ENCODE measurements around the gene SMIM43.
A peak's percentile ranks its signal among the peaks of the same experiment; 100 is the strongest.

The SMIM43 gene

DNA sequence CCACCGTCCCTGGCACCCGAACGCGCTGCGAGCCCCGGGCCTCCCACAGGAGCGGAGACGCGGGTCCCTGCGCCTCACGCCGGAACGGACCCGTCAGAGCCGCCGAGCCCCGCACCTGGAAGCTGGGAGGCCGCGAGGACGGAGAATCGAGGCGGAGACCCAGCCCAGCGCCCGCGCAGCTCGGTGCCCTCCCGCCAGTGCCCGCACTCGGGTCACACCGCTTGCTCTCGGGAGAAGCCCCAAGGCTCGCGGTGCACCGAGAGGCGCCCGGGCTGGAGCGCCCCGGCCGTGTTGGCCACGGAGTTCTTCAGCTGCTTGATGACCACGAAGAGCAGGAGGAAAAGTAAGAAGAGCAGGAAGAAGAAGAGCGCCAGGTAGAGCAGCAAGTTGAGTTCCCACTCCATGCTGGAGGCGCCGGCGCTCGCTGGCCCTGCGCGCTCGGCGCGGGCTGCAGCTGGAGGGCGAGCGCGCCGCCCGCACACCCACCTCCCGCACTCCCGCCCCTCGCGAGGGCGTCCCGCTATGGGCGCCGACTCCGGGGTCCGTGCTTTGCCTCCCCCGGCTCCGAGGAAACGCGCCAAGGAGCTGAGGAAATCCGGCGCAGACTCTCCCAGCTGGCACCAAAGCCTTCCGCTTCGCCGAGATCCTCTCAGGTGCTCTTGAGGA lies at the start of gene SMIM43:
SMIM43 (minus strand) TSS at position 463 of the 666 bp plus-strand sequence; CDS start at position 404, 59 bp downstream.
- no peak for DNase-seq (ENCODE audit: low spot score)

DNA sequence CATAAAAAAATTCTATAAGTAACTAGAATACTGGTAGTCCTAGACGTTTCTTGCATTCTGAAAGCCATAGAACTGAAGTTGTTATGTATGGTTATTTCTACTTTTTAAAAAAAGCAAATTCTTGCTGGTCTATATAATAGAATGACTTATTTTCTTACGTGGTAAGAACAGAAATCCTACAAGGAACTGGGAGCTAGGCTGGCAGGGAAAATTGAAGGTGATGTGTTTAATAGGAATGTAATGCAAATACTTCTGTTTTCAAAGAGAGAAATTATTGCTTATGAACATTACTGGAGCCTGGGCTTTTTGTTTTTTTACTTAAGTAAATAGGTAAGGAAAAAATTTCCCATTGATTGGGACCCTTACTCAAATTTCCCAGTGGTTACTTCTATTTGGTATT lies 49.8 kb upstream of the SMIM43 start:
- DNase-seq (ENCODE audit: low spot score) = no peak

DNA sequence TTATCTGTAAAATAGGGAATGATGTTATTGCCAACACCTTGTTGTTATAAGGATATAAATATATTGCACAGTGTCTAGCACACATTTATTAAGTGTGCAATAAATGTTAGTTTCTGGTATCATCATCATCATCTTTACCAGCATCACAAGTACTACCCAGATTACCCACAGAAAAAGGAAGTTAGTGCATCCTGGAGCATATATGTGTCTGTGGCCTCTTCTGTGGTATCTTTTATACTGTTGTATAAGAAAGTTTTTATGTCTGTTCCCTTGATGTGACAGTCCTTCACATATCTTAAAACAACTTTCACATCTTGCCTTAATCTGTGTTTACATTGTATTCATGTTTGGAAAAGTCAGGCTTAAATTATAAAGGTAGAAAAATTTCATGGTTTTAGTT lies 46.2 kb upstream of the SMIM43 start:
- no peak for DNase-seq (ENCODE audit: low spot score)

DNA sequence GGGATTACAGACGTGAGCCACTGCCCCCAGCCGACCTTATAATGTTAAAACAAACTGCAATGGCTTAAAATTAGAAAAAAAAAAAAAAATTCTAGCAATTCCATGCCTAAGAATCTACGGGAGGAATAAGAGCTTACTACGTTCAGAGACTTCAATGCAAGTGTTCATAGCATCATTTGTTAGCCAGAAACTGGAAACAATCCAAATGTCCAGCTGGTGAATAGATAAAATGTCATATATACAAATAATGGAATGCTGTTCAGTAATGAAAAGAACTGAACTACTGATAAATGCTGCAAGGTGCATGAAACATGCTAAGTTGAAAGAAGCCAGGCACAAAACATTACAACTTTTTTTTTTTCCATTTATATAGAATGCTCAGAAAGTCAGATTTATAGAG lies 41.4 kb upstream of the SMIM43 start:
- no peak for DNase-seq (ENCODE audit: low spot score)

DNA sequence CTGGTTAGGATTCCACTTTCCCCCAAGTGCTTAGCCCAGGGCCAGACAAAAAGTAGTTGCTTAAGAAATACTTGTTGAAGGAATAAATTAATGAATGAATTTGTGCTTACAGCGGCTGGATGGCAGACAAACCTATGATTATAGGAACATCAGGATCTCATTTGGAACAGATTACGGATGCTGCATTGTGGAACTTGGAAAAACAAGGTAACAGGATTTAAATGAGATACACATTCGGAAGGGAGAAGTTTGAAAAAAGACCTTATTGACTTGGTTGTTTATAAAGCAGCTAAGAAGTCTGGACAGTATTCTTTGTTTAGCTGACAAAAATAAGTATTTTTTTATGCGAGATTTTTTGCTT lies 36.7 kb upstream of the SMIM43 start:
- DNase-seq (ENCODE audit: low spot score) = no peak

DNA sequence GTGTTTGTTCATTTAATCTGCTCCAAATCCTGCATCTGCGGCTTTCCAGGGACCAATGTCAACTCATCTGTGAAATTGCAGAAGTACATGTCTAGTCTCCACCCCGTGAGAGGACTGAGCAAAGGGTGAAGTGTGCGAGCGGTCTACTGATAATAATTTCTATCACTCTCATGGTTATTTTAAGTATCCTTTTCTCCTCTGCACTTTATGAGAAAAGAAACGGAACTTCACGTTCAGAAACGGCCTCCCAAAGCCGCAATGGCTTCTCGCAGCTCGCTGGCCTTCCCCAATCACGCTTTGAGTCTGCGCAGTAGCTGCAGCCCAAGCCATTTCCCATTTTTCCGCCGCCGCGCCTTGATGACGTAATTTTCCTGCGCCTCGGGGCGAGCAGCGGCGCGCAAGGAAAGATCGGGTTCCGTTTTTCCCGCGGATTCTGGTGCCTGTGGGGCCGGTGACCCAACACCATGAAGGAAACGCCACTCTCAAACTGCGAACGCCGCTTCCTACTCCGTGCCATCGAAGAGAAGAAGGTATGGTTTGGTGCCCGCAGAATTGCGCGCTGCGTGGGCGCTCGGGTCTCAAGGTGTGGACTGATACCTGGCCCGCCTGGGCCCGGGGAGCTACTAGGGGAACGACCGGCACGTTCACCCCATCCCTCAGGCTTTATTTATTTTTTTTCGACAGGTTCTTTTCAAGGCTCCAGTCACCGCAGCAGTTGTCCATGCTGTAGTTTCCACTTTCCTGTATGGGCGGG lies 36.2 kb upstream of the SMIM43 start, which contains the start of gene EXOSC9:
EXOSC9 (plus strand) TSS at position 363 of the 754 bp plus-strand sequence; CDS start at position 465, 102 bp downstream.
- peak; percentile 91 for DNase-seq (ENCODE audit: low spot score)

DNA sequence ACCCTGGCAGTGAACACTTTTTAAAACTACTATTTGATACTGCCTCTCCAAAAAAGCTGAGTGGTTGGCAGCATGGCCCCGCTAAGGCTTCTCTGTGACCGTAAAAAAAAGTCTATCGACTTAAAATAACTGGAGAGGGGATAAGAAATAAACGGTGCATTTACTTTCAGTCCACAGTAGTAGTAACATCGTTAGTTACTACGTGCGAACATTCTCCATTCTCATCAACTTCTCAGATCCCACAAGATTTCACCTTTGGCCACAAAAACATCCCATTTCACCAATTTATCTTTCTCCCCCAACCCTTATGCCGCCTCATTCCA lies 35.6 kb upstream of the SMIM43 start:
- DNase-seq (ENCODE audit: low spot score) = no peak

DNA sequence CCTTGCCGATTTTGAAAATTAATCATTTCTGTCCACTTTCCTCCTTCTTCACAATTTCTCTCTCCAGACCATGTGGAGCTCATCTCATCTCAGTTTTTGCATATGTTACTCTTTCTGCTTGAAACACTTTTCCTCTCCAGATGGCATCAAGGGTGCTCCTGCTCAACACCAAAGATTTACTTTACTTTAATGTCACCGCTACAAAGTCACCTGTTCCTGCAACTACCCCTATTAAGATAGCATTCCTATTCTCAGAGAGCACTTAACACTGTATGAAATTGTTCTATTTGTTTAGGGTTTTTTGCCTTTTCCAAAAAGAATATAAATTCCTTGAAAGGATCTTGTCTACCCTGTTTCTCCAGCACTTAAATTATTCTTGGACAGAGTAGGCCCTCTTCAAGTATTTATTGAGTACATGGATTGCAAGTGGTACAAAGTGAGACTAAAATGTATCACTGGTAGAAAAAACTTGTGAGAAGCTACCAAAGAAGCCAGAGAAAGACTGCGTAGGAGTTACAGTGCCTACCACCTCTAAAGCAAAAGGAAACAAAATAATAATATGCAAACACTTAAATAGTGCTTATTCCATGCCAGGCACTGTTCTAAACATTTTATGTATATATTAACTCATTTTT lies 35.0 kb upstream of the SMIM43 start:
- DNase-seq (ENCODE audit: low spot score) = no peak

DNA sequence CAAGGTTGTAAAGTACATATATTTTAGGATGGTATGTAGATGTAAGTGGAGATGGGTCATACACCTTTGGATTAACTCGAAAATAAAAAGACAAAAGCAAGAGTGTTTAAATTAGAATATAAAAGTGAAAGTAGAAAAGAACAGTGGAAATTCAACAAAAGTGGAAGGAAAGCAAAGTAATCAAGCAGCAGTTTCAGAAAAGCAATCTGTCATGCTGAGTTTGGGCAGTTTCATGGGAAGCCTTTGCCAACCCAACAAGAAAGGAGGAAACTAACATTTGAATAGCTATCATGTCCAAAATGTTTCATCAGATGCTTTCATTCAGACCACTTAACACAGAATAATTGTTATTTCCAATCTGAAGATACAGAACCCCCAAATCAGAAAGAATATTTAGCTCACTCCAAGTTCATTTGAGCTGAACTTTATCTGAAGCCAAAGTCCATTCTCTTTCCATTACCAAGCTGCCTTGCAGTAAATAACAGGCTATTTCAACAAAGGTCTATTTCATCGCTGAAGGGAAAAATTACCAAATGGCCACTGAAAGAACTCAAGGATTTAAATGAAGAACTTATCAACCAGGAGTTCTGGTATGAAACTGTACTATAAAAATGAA lies 34.4 kb upstream of the SMIM43 start:
- DNase-seq (ENCODE audit: low spot score) = no peak

DNA sequence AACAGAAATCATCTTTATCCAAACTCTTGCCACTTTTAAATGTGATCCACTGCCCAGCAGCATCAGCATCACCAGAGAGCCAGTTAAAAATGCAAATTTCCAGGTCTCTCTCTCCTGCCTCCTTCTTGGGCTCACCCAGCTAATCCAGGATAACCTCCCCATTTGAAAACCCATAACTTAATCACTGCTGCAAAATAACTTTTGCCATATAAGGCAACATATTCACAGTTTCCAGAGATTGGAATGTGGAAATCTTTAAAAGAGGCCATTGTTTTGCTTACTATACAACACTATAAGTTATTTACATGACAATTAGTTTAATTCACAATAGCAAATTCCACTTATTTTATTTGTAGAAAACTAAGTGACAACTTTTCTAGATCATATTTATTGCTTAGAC lies 31.3 kb upstream of the SMIM43 start:
- no peak for DNase-seq (ENCODE audit: low spot score)

DNA sequence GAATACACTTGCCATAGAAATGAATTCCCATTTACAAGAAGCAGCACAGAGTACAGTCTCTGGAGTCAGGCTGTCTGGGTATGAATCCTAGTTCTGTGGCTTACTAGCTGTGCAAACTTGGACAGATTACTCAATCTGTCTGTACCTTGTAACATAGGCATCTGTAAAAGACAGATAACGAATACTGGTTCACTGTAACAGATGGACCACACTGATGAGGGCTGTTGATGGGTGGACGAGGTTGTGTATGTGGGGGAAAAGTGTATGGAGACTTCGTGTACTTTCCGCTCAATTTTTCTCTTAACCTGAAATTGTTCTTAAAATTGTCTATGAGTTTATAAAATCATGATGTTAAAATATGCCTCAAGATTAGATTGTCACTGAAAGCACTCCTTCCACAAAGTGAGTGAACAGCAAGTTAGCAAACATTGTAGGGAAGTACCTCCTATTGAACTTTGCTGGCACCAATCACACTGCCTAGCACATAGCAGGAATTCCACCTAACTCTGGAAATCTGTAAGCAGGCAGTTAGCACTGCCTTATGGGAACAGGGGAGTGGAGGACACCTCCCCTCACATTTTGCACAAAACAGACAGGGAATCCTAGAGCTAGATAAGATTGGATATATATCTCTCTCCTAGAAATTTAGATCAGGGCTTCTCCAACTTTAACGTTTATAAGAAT lies 29.7 kb upstream of the SMIM43 start:
- DNase-seq (ENCODE audit: low spot score) = no peak

DNA sequence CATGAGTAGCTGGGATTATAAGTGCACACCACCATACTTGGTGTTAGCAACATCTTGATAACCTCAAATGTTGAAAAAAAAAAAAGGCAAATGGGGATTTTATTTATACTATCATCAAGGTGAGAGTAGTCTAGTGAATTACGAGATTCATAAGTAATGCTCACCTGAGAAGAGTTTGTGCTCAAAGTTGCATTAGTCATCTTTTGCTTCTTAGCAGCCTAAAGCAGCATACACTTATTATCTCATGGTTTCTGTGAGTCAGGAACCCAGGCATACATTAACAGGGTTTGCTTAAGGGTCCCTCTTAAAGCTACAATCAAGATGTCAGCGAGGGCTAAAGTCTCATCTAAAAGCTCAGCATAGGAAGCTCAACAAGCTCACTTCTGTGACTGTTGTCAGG lies 28.0 kb upstream of the SMIM43 start:
- DNase-seq (ENCODE audit: low spot score) = no peak

DNA sequence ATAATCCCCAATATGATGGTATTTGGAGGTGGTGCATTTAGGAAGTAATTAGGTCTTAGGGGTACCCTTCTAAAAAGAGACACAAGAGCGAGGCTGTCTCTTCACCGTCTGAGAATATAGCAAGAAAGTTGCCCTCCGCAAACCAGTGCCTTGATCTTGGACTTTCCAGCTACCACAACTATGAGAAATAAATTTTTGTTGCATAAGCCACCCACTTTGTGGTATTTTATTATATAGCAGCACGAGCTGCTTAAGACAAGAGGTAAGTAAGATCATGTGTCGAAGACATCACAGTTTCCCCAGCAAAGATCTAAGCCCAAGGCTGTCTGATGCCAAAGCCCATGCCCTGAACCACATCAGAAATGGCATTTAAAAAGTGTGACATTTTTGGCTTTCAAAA lies 26.5 kb upstream of the SMIM43 start:
- no peak for DNase-seq (ENCODE audit: low spot score)

DNA sequence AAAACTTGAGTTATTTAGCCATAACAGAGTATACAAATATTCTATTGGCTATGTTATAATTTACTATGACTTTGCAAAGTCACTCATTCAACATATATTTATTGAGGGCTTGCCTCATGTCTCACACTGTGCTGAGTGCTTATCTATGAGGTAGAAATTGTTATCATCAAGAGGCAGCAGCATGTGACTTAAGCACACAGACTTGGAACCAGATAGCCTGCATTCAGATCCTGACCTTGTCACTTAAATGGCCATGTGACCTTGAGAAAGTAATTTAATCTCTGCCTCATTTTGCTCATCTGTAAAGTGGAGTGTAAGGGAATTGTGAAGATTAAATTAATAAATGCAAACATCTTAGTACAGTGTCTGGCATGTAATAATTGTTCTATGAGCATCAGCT lies 26.0 kb upstream of the SMIM43 start:
- no peak for DNase-seq (ENCODE audit: low spot score)

DNA sequence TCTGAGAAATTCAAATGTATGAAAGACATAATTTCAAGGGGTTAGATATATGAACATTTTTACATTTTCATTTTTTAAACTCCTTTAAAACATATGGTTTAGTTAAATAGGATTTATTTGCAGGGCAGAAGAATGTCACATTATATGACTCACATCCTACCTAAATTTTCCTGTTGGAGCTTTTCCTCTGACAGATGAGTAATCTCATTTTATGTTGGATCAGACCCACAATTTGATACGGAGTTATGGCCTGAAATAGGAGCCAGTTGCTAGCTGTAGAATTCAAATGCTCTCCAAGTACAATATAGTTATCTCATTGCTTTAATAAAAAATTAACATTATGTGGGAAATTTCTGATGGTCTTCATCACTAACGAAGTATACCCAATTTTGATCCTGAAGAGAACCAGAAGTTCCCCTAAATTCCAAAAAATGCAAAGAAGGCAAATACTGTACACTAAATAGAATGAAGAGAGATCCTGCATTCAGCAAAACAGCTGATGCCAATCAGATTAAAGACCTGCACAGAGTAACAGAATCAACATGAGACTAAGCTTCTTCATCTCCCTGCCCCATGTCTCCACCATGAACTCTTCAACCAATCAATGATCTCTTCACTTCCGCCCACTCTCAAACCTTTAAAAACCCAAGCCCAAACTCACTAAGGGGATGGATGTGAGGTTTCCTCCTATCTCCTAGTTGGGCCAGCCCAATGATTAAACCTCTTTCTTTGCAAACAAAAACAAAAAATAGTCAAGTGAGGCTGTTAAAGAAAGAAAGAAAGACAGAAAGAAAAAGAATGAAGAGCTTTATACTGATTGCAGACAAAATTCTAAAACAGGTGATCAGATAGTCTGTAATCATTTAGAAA lies 25.2 kb upstream of the SMIM43 start:
- DNase-seq (ENCODE audit: low spot score) = no peak

DNA sequence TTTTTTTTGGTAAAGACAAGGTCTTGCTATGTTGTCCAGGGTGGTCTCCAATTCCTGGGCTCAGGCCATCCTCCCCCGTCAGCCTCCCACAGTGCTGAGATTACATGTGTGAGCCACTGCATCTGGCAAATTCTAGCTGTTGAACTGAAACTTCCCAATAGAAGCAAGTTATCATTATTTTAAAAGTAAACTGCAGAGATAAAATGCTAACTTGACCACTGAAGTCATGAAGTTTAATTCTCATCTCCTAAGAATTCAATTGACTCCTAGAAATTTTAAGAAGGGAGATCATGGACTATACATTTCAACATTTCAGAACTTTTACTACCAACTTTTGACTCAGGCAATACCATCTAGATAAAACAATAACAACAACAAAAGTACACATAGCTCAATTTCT lies 24.5 kb upstream of the SMIM43 start:
- DNase-seq (ENCODE audit: low spot score) = no peak

DNA sequence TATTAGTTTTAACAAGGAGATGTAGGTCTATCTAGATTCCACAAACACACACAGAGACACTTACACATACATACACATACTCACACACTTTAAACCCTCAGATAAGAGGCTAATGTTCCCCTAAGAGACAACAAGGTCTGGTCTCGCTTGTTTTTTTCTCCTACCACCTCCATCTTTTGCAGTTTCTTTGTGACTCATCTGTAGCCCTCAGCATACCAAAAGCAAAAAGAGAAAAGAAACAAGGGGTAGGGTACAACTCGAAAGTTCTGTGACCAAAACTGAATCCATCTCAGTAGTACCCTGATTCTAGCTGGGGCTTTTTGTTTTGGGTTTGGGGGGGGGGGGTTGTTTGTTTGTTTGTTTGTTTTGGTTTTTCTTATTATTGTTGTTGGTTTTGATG lies 23.9 kb upstream of the SMIM43 start:
- DNase-seq (ENCODE audit: low spot score) = no peak

DNA sequence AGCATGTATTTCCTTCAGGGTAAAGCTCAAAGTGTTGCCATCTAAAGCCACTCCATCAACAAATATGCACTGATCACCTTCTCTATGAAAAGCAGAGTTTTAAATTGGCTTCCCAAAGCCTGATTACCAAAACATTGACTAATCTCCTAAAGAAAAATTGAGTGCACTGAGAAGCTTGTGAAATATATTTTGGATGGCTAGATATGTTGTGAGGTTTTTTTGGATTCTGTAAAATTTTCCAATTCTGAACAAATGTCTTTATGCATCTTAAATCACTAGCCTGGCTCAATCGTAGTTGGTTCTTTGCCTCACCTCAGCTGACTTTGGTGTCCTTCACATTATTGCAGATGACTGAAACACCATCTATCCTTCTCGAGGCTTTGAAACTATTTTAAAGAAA lies 21.3 kb upstream of the SMIM43 start:
- DNase-seq (ENCODE audit: low spot score) = no peak

DNA sequence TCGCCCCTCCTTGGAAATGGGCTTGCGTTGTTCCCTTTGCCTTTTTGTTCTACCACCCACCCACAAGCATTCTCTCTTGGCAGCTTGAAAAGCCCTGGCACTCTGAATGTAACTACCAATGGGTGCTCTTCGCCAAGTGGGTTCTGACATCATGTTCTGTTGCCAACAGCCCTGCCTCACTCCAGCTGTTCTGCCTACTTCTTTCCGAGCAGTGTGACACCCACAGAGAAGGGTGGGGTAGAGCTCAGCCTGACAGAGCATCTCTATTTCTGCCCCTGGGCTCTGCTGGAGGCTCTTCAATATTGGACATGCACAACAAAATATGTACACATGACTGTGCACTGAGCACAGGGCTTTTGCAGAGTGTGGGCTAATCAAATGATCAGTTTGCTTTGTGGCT lies 20.5 kb upstream of the SMIM43 start:
- no peak for DNase-seq (ENCODE audit: low spot score)

DNA sequence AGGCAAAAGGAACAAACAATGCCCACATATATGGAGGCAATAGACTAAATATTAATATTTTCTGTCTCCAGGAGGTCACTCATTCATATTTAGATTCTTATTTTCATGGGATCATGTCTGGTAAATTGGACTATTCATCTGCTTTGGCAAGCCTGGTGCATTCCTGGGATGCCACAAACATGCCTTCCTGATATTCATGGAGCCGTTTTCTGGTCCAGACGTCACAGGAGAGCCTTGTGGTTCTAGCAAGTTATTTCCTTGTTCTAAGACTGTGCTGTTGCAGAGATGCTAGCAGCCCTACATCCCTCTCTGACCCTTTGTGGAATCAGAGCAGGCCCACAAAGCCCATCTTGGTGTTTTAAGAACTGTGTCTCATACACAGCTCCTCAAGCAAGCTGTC lies 20.0 kb upstream of the SMIM43 start:
- DNase-seq (ENCODE audit: low spot score) = no peak

DNA sequence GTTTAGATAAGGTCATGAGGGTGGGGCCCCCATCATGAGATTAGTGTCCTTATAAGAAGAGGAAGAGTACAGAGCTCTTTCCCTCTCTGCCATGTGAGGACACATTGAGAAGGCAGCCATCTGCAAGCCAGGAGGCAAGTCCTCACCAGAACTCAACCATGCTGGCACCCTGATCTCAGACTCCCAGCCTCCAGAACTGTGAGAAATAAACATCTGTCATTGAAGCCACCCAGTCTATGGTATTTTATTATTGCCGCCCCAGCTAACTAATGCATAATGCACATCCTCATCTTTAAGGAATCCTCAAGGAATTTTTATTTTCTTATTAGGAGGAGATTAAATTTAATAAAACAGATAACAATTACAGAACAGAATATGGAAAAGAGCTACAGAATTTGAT lies 19.4 kb upstream of the SMIM43 start:
- DNase-seq (ENCODE audit: low spot score) = no peak

DNA sequence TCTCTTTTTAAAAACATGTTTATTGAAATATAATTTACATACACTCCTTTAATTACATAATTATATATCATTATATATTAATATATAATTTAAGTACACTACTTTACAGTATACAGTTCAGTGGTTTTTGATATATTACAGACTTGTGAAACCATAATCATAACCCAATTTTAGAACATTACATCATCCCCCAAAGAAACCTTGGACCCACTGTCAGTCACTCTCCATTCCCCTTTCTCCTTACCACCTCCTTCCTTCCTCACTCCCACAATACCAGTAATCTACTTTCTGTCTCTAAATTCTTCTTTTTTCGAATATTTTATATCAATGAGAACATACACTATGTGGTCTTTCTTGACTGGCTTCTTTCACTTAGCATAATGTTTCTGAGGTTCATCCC lies 18.2 kb upstream of the SMIM43 start:
- no peak for DNase-seq (ENCODE audit: low spot score)
